HEK293 (cell line): Measurements from ENCODE around the gene AIFM3.

Experiments
- TF ChIP-seq, protein P1 (sequence below): fragments of 450-650 bp; formaldehyde crosslinking; IDR thresholded peaks from 2 replicates; pipeline ENCODE4 v1.5.1; 2016; ENCODE audit warnings: missing biosample characterization, missing genetic modification characterization
- TF ChIP-seq, protein P2 (sequence below): fragments of 450-650 bp; formaldehyde crosslinking; conservative IDR thresholded peaks from 2 replicates; pipeline ENCODE4 v1.5.1; 2016; ENCODE audit warnings: low read depth, missing biosample characterization, missing genetic modification characterization
- TF ChIP-seq, protein P3 (sequence below): fragments of 450-650 bp; formaldehyde crosslinking; IDR thresholded peaks from 2 replicates; pipeline ENCODE4 v1.5.1; 2016; ENCODE audit warnings: missing biosample characterization, missing genetic modification characterization

DNA sequence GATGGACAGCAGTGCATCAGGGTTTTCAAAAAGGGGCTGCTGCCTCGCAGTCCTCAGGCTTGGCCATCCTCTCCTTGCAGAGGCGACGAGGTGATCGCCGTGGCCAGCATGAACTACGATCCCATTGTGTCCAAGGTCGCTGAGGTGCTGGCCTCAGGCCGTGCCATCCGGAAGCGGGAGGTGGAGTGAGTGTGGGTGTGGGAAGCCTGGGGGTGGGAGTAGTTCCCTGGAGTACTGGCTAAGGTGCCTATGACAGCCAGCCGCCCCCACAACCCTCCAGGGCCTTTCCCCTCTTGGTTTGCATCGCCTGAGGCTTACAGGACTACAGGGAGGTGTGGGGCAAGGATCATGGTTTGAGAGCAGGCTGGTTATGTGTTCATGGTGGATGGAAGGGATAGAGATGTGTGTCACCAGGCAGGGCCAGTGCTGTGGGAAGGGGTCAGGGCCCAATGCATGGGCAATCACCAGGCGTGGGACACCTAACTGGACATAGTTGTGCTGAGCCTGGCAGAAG is 12.9 kb downstream of the AIFM3 start:
- TF ChIP-seq, protein P1, sequence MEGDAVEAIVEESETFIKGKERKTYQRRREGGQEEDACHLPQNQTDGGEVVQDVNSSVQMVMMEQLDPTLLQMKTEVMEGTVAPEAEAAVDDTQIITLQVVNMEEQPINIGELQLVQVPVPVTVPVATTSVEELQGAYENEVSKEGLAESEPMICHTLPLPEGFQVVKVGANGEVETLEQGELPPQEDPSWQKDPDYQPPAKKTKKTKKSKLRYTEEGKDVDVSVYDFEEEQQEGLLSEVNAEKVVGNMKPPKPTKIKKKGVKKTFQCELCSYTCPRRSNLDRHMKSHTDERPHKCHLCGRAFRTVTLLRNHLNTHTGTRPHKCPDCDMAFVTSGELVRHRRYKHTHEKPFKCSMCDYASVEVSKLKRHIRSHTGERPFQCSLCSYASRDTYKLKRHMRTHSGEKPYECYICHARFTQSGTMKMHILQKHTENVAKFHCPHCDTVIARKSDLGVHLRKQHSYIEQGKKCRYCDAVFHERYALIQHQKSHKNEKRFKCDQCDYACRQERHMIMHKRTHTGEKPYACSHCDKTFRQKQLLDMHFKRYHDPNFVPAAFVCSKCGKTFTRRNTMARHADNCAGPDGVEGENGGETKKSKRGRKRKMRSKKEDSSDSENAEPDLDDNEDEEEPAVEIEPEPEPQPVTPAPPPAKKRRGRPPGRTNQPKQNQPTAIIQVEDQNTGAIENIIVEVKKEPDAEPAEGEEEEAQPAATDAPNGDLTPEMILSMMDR (tag by site-specific recombination): no peak
- TF ChIP-seq, protein P2, sequence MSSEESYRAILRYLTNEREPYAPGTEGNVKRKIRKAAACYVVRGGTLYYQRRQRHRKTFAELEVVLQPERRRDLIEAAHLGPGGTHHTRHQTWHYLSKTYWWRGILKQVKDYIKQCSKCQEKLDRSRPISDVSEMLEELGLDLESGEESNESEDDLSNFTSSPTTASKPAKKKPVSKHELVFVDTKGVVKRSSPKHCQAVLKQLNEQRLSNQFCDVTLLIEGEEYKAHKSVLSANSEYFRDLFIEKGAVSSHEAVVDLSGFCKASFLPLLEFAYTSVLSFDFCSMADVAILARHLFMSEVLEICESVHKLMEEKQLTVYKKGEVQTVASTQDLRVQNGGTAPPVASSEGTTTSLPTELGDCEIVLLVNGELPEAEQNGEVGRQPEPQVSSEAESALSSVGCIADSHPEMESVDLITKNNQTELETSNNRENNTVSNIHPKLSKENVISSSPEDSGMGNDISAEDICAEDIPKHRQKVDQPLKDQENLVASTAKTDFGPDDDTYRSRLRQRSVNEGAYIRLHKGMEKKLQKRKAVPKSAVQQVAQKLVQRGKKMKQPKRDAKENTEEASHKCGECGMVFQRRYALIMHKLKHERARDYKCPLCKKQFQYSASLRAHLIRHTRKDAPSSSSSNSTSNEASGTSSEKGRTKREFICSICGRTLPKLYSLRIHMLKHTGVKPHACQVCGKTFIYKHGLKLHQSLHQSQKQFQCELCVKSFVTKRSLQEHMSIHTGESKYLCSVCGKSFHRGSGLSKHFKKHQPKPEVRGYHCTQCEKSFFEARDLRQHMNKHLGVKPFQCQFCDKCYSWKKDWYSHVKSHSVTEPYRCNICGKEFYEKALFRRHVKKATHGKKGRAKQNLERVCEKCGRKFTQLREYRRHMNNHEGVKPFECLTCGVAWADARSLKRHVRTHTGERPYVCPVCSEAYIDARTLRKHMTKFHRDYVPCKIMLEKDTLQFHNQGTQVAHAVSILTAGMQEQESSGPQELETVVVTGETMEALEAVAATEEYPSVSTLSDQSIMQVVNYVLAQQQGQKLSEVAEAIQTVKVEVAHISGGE (tag by site-specific recombination): no peak
- TF ChIP-seq, protein P3, sequence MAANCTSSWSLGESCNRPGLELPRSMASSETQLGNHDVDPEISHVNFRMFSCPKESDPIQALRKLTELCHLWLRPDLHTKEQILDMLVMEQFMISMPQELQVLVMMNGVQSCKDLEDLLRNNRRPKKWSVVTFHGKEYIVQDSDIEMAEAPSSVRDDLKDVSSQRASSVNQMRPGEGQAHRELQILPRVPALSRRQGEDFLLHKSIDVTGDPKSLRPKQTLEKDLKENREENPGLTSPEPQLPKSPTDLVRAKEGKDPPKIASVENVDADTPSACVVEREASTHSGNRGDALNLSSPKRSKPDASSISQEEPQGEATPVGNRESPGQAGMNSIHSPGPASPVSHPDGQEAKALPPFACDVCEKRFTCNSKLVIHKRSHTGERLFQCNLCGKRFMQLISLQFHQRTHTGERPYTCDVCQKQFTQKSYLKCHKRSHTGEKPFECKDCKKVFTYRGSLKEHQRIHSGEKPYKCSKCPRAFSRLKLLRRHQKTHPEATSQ: no peak
